RWPE2 (cell line): ENCODE measurements around the gene DEPDC1B.

ENCODE experiments used
- ATAC-seq: fragments of 200-7000 bp; cut with Tn5 transposase; 3 replicates; pipeline ENCODE4 v1.9.1; 2021; ENCODE audit warnings: low read depth
- DNase-seq: peaks from one replicate; pipeline ENCODE4 v3.0.0-alpha.2; 2020; ENCODE audit warnings: low spot score
- H3K27ac ChIP-seq: fragments of 450-650 bp; 2 replicates; pipeline ENCODE4 v1.5.1; 2017; ENCODE audit warnings: mild to moderate bottlenecking; ENCODE audit not compliant: poor library complexity, severe bottlenecking
- H3K27me3 ChIP-seq: fragments of 250-450 bp; sonication (Bioruptor Pico); 2 replicates; pipeline ENCODE4 v1.5.1; 2021; ENCODE audit warnings: mild to moderate bottlenecking, moderate library complexity; ENCODE audit not compliant: insufficient read depth, poor library complexity, severe bottlenecking
- H3K36me3 ChIP-seq: fragments of 250-450 bp; sonication (Bioruptor Pico); 2 replicates; pipeline ENCODE4 v1.5.1; 2020; ENCODE audit warnings: low read depth, mild to moderate bottlenecking, moderate library complexity
- H3K4me1 ChIP-seq: fragments of 250-450 bp; sonication (Bioruptor Pico); 2 replicates; pipeline ENCODE4 v1.5.1; 2021; ENCODE audit warnings: mild to moderate bottlenecking, moderate library complexity; ENCODE audit not compliant: insufficient read depth, poor library complexity, severe bottlenecking
- H3K4me3 ChIP-seq: fragments of 250-450 bp; sonication (Bioruptor Pico); 2 replicates; pipeline ENCODE4 v1.5.1; 2021; ENCODE audit warnings: mild to moderate bottlenecking, moderate library complexity; ENCODE audit not compliant: severe bottlenecking
- H3K9me3 ChIP-seq: fragments of 250-450 bp; sonication (Bioruptor Pico); 2 replicates; pipeline ENCODE4 v1.5.1; 2021; ENCODE audit warnings: mild to moderate bottlenecking, moderate library complexity; ENCODE audit not compliant: severe bottlenecking
- CTCF ChIP-seq: fragments of 450-650 bp; IDR thresholded peaks from one replicate; pipeline ENCODE4 v1.5.1; 2017; ENCODE audit warnings: mild to moderate bottlenecking, moderate library complexity; ENCODE audit not compliant: poor library complexity, severe bottlenecking

The DEPDC1B gene

GRCh38 chr5:60611099-60611740 lies 88.7 kb downstream of the DEPDC1B start:
- no peak overlapping the region for H3K4me3 ChIP-seq
- no peaks in the 10 kb centered on the region for H3K9me3 ChIP-seq
- no peak for ATAC-seq
- DNase-seq: no peak
- H3K4me1 ChIP-seq: peaks cover 9% of the 10 kb centered on the region
- H3K27ac ChIP-seq: no peak overlapping the region
- no peaks in the 10 kb centered on the region for H3K27me3 ChIP-seq
- TF ChIP-seq CTCF: no peak
- H3K36me3 ChIP-seq: peaks cover 4% of the 10 kb centered on the region; the same call in 1 of the 2 replicates

GRCh38 chr5:60604771-60605170 lies 95.2 kb downstream of the DEPDC1B start:
- Histone ChIP-seq H3K27ac (no peak overlapping the region), H3K4me3 (no peak overlapping the region), H3K27me3 (no peaks in the 10 kb centered on the region), H3K36me3 (peaks cover 19% of the 10 kb centered on the region), H3K9me3 (no peaks in the 10 kb centered on the region), H3K4me1 (no peaks in the 10 kb centered on the region)
- ATAC-seq: no peak
- TF ChIP-seq CTCF: no peak
- no peak for DNase-seq

- peaks cover 23% of the 10 kb centered on the region for H3K36me3 ChIP-seq
- no peak overlapping the region for H3K4me3 ChIP-seq
- no peaks in the 10 kb centered on the region for H3K27me3 ChIP-seq
- no peak for TF ChIP-seq CTCF
- no peaks in the 10 kb centered on the region for H3K9me3 ChIP-seq
- H3K4me1 ChIP-seq: no peaks in the 10 kb centered on the region
- DNase-seq: no peak
- H3K27ac ChIP-seq: no peak overlapping the region
- no peak for ATAC-seq
These were observed 101.5 kb downstream of the DEPDC1B start for GRCh38 chr5:60598424-60598823.

- H3K27me3 ChIP-seq: no peaks in the 10 kb centered on the region
- peaks cover 17% of the 10 kb centered on the region for H3K36me3 ChIP-seq
- TF ChIP-seq CTCF: no peak
- H3K4me3 ChIP-seq: no peak overlapping the region
- no peaks in the 10 kb centered on the region for H3K9me3 ChIP-seq
- DNase-seq (no peak), ATAC-seq (no peak)
- no peak overlapping the region for H3K27ac ChIP-seq
- H3K4me1 ChIP-seq: no peaks in the 10 kb centered on the region
These were observed 102.2 kb downstream of the DEPDC1B start for GRCh38 chr5:60597572-60598320.
